ENCODE results near the gene ZFYVE28. TPM values are rescaled to one million over a fixed set of nuclear protein-coding genes. Genes with fewer than 3 reads are reported as not detected.

Gene ZFYVE28
- total RNA-seq, 4 donors from 2014 or later = 20.6 to 153 (median 63.2) TPM

- H3K27me3 ChIP-seq = no peaks in the 10 kb centered on the region
- peaks cover 0 to 14% (median 0%) of the 10 kb centered on the region in 3 donors for H3K36me3 ChIP-seq
- no peak overlapping the region for H3K27ac ChIP-seq
- no peak for TF ChIP-seq POLR2A (IDR thresholded peaks at IDR 0.05)
- no peak for TF ChIP-seq CTCF (IDR thresholded peaks at IDR 0.05)
- peak in 1 of 3 donors; percentile 16 for DNase-seq
- H3K4me3 ChIP-seq = no peak overlapping the region
- H3K4me1 ChIP-seq = peaks cover 0 to 9% (median 4%) of the 10 kb centered on the region in 4 donors
- H3K9me3 ChIP-seq = peaks cover 0 to 15% (median 0%) of the 10 kb centered on the region in 4 donors
Observed at GRCh38 chr4:2332201-2332975, 86.1 kb downstream of the ZFYVE28 start.

- TF ChIP-seq POLR2A (IDR thresholded peaks at IDR 0.05) = no peak
- TF ChIP-seq CTCF (IDR thresholded peaks at IDR 0.05) = no peak
- no peak overlapping the region for H3K4me3 ChIP-seq
- H3K36me3 ChIP-seq = peaks cover 0 to 8% (median 0%) of the 10 kb centered on the region in 3 donors
- no peak overlapping the region for H3K27ac ChIP-seq
- H3K4me1 ChIP-seq = peaks cover 0 to 9% (median 4%) of the 10 kb centered on the region in 4 donors
- peaks cover 0 to 15% (median 0%) of the 10 kb centered on the region in 4 donors for H3K9me3 ChIP-seq
- peak in 1 of 3 donors; percentile 6 for DNase-seq
- no peaks in the 10 kb centered on the region for H3K27me3 ChIP-seq
Observed at GRCh38 chr4:2331519-2332200, 86.8 kb downstream of the ZFYVE28 start.

GRCh38 chr4:2331043-2331420, 87.4 kb downstream of the ZFYVE28 start:
- no peak for TF ChIP-seq POLR2A (IDR thresholded peaks at IDR 0.05)
- TF ChIP-seq CTCF (IDR thresholded peaks at IDR 0.05) = no peak
- no peak overlapping the region for H3K4me3 ChIP-seq
- peaks cover 0 to 15% (median 0%) of the 10 kb centered on the region in 4 donors for H3K9me3 ChIP-seq
- H3K36me3 ChIP-seq = peaks cover 0 to 8% (median 0%) of the 10 kb centered on the region in 3 donors
- DNase-seq = peak in 1 of 3 donors; percentile 7
- H3K27ac ChIP-seq = no peak overlapping the region
- peaks cover 0 to 9% (median 4%) of the 10 kb centered on the region in 4 donors for H3K4me1 ChIP-seq
- no peaks in the 10 kb centered on the region for H3K27me3 ChIP-seq

- Histone ChIP-seq H3K9me3 (peaks cover 0 to 15% (median 0%) of the 10 kb centered on the region in 4 donors), H3K27ac (no peak overlapping the region), H3K4me1 (peaks cover 0 to 9% (median 4%) of the 10 kb centered on the region in 4 donors), H3K4me3 (no peak overlapping the region), H3K36me3 (peaks cover 0 to 8% (median 0%) of the 10 kb centered on the region in 3 donors), H3K27me3 (no peaks in the 10 kb centered on the region)
- peak in 1 of 3 donors; percentile 11 for DNase-seq
- TF ChIP-seq CTCF (IDR thresholded peaks at IDR 0.05) = no peak
- no peak for TF ChIP-seq POLR2A (IDR thresholded peaks at IDR 0.05)
Observed at GRCh38 chr4:2330091-2331042, 88.1 kb downstream of the ZFYVE28 start.

GRCh38 chr4:2327579-2327978, 90.9 kb downstream of the ZFYVE28 start:
- Histone ChIP-seq H3K36me3 (peaks cover 0 to 8% (median 0%) of the 10 kb centered on the region in 3 donors), H3K27ac (no peak overlapping the region), H3K4me1 (no peaks in the 10 kb centered on the region), H3K27me3 (no peaks in the 10 kb centered on the region), H3K9me3 (peaks cover 0 to 15% (median 0%) of the 10 kb centered on the region in 4 donors), H3K4me3 (no peak overlapping the region)
- TF ChIP-seq CTCF (IDR thresholded peaks at IDR 0.05) = no peak
- TF ChIP-seq POLR2A (IDR thresholded peaks at IDR 0.05) = no peak
- DNase-seq = no peak

All from Peyer's patch (tissue), 4 donors.